ENCODE measurements around the gene IKZF4. TPM values are rescaled to one million over a fixed set of nuclear protein-coding genes. Genes with fewer than 3 reads are reported as not detected.

The IKZF4 gene
- total RNA-seq, 1 experiment from 2014 or later, result 13.9 TPM

DNA sequence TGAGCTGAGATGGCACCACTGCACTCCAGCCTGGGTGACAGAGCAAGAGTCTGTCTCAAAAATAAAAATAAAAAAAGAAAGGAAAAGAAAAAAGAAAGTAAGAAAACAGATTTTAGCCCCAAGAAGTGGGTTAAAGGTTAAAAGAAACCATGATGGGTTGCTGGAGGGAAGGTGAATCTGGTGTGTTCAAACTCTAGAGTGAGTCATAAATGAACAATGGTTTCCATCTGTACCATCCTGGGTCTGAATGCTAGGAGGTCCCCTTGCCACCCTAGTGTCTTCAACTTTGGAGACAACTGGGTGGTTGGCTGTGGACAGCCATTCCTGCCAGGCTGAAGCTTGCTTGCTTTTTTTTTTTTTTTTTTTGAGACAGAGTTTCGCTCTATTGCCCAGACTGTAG lies 19.3 kb downstream of the IKZF4 start:
- Histone ChIP-seq H3K4me2 (ENCODE audit: insufficient read depth, insufficient read length, low read length) (no peak overlapping the region), H3K9me3 (ENCODE audit: control insufficient read depth, low read depth, low read length) (no peaks in the 10 kb centered on the region), H3K4me1 (ENCODE audit: insufficient read depth, low read length) (no peaks in the 10 kb centered on the region; the same call in 1 of the 2 replicates), H3K18ac (ENCODE audit: insufficient read length, low read depth, low read length) (no peak overlapping the region), H4K8ac (replicated peaks; ENCODE audit: insufficient read length, low read depth, low read length) (no peak overlapping the region), H2BK5ac (ENCODE audit: insufficient read length, low read length) (no peak overlapping the region), H4K91ac (ENCODE audit: insufficient read length, low read depth, low read length) (no peak overlapping the region), H2BK120ac (ENCODE audit: low read depth, low read length, poor library complexity, severe bottlenecking) (no peak overlapping the region), H2AFZ (ENCODE audit: low read length) (no peak overlapping the region), H3K9ac (ENCODE audit: extremely low read depth, insufficient read length, low read length) (no peak overlapping the region), H3T11ph (ENCODE audit: low read length) (no peak overlapping the region), H2BK12ac (ENCODE audit: insufficient read length, low read depth, low read length) (no peak overlapping the region), H3K56ac (ENCODE audit: insufficient read length, low read depth, low read length) (no peak overlapping the region), H2BK20ac (ENCODE audit: low read depth, low read length, poor library complexity, severe bottlenecking) (no peak overlapping the region), H4K20me1 (ENCODE audit: control insufficient read depth, insufficient read depth, insufficient read length) (peaks cover 3% of the 10 kb centered on the region), H3K4ac (ENCODE audit: low read depth, low read length) (no peak overlapping the region), H3K27me3 (ENCODE audit: insufficient read depth, low read length) (no peaks in the 10 kb centered on the region), H4K5ac (ENCODE audit: insufficient read length, low read depth, low read length) (no peak overlapping the region), H3K79me1 (ENCODE audit: insufficient read depth, low read depth, low read length, poor library complexity, severe bottlenecking) (no peaks in the 10 kb centered on the region), H3K23ac (ENCODE audit: insufficient read length, low read depth, low read length) (no peak overlapping the region), H3K23me2 (ENCODE audit: insufficient read length, low read depth, low read length, poor library complexity, severe bottlenecking) (no peaks in the 10 kb centered on the region), H3K27ac (ENCODE audit: insufficient read length, low read depth, low read length) (no peak overlapping the region), H2AK5ac (ENCODE audit: insufficient read length, low read length) (no peak overlapping the region), H2BK15ac (ENCODE audit: low read depth, low read length) (no peak overlapping the region), H3K79me2 (ENCODE audit: insufficient read depth, low read length) (peaks cover 11% of the 10 kb centered on the region; the same call in 1 of the 2 replicates), H3K14ac (ENCODE audit: insufficient read depth, low read length) (no peak overlapping the region)
- no CpG with 5 or more reads among the region's 1 CpG for WGBS (ENCODE audit: extremely low coverage, insufficient read length, low lambda C conversion rate)
- Mint-ChIP-seq H3K4me3 (no peak overlapping the region; a peak in 1 of 5 replicates), H3K9me3 (peaks cover 0 to 3% of the 10 kb centered on the region in 2 experiments; a peak in 1 of 5 replicates), H3K4me1 (peaks cover 19 to 28% of the 10 kb centered on the region in 2 experiments), H3K36me3 (ENCODE audit: insufficient read depth in 1 of 3, low read depth in 3 of 3) (peaks cover 27 to 47% (median 45%) of the 10 kb centered on the region in 3 experiments), H3K27me3 (ENCODE audit: low read depth) (no peaks in the 10 kb centered on the region), H3K27ac (no peak overlapping the region)
- TF ChIP-seq, protein P1, sequence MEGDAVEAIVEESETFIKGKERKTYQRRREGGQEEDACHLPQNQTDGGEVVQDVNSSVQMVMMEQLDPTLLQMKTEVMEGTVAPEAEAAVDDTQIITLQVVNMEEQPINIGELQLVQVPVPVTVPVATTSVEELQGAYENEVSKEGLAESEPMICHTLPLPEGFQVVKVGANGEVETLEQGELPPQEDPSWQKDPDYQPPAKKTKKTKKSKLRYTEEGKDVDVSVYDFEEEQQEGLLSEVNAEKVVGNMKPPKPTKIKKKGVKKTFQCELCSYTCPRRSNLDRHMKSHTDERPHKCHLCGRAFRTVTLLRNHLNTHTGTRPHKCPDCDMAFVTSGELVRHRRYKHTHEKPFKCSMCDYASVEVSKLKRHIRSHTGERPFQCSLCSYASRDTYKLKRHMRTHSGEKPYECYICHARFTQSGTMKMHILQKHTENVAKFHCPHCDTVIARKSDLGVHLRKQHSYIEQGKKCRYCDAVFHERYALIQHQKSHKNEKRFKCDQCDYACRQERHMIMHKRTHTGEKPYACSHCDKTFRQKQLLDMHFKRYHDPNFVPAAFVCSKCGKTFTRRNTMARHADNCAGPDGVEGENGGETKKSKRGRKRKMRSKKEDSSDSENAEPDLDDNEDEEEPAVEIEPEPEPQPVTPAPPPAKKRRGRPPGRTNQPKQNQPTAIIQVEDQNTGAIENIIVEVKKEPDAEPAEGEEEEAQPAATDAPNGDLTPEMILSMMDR (conservative IDR thresholded peaks at IDR 0.05), result no peak
- DNase-seq, result no peak
